Testis (tissue), 3 donors: ENCODE data around the gene CYS1. TPM values are rescaled to one million over a fixed set of nuclear protein-coding genes. Genes with fewer than 3 reads are reported as not detected.

Source experiments
- DNase-seq: peaks from one replicate; pipeline ENCODE4 v3.0.0-alpha.2; 2019
- H3K27ac ChIP-seq, 2 donors: fragments of 200-600 bp; sonication (generic); one replicate each; pipeline ENCODE4 v1.5.1; 2019
- H3K27me3 ChIP-seq: fragments of 200-600 bp; sonication (generic); one replicate; pipeline ENCODE4 v1.5.1; 2019
- H3K36me3 ChIP-seq: fragments of 200-600 bp; sonication (generic); one replicate; pipeline ENCODE4 v1.5.1; 2017; ENCODE audit warnings: low read depth; ENCODE audit errors: missing control alignments
- H3K4me1 ChIP-seq: fragments of 200-600 bp; sonication (generic); one replicate; pipeline ENCODE4 v1.5.1; 2019
- H3K4me3 ChIP-seq, 2 donors: fragments of 200-600 bp; sonication (generic); one replicate each; pipeline ENCODE4 v1.5.1; 2017 to 2019
- H3K9me3 ChIP-seq: fragments of 200-600 bp; sonication (generic); one replicate; pipeline ENCODE4 v1.5.1; 2017
- CTCF ChIP-seq, 3 experiments: fragments of 450-650 bp in 2 of 3; fragments of 200-600 bp in 1 of 3; sonication (generic) in 1 of 3; IDR thresholded peaks; one replicate each; pipeline ENCODE4 v1.5.1; 2016 to 2019; ENCODE audit warnings: antibody characterized with exemption in 3 of 3, mild to moderate bottlenecking in 2 of 3, moderate library complexity in 1 of 3
- POLR2A ChIP-seq: fragments of 450-650 bp; IDR thresholded peaks from one replicate; pipeline ENCODE4 v1.6.1; 2017; ENCODE audit warnings: antibody characterized with exemption, mild to moderate bottlenecking, moderate library complexity
- WGBS, 2 donors: methylation state at CpG; one replicate each; pipeline ENCODE4 v1.1.5; 2018; 5-methylcytosine and 5-hydroxymethylcytosine counted together
- intact Hi-C: fragments of 100-400 bp; cut with DNase I; formaldehyde crosslinking; loops from one replicate; pipeline ENCODE4 v1.15.1; 2023; ENCODE audit warnings: low total_unique reads
- polyA plus RNA-seq: library from polyadenylated mRNA; stranded (reverse); fragments of 350-450 nt; fragmentation: Illumina TruSeq; extraction: RNeasy Lipid Tissue Mini Kit (QIAGEN cat#74804); gene quantifications from one replicate; pipeline ENCODE4 v1.2.3, GENCODE V29; 2014; ENCODE audit warnings: low read depth, low replicate concordance; ENCODE audit not compliant: insufficient read depth
- total RNA-seq, 2 donors: library from RNA; depleted of rRNA; stranded (reverse); fragments of >200 nt; gene quantifications; one replicate each; pipeline ENCODE4 v1.2.3, GENCODE V29; 2016

CYS1 gene
- total and polyA plus RNA-seq, 3 donors from 2014 or later = 3.7 to 5.5 (median 4.3) TPM

GRCh38 chr2:10043906-10044601 lies 36.2 kb downstream of the CYS1 start:
- Histone ChIP-seq H3K4me3 (peak overlapping the region; percentile 69 to 72), H3K4me1 (peaks cover 32% of the 10 kb centered on the region), H3K9me3 (no peaks in the 10 kb centered on the region), H3K36me3 (no peaks in the 10 kb centered on the region), H3K27ac (peak overlapping the region; percentile 81 to 97), H3K27me3 (no peaks in the 10 kb centered on the region)
- intact Hi-C loops = loop anchor here (10.0 kb wide), 1 partner anchor 59 kb away; no protein-coding TSS in a partner anchor
- TF ChIP-seq POLR2A (no peak), CTCF (IDR thresholded peaks at IDR 0.05) (no peak)
- DNase-seq = peak; percentile 96
- 7 to 8% methylated on average over 13 to 61 of the region's 90 CpGs for WGBS, 2 donors

GRCh38 chr2:10043256-10043905 lies 36.8 kb downstream of the CYS1 start, which contains the start of gene KLF11:
KLF11 (plus strand) TSS chr2:10043550; CDS start chr2:10043717, 167 bp downstream.
- H3K4me3 ChIP-seq = peak within 1 kb of the TSS; percentile 69 to 72
- H3K4me1 ChIP-seq = peaks cover 32% of the 10 kb centered on the region
- no peaks in the 10 kb centered on the region for H3K27me3 ChIP-seq
- peak within 1 kb of the TSS; percentile 81 to 97 for H3K27ac ChIP-seq
- intact Hi-C loops = loop anchor here (10.0 kb wide), 1 partner anchor 59 kb away; no protein-coding TSS in a partner anchor
- H3K9me3 ChIP-seq = no peaks in the 10 kb centered on the region
- 0% methylated on average over 51 of the region's 104 CpGs; no CpG with 5 or more reads in 1 of the 2 donors for WGBS, 2 donors
- H3K36me3 ChIP-seq = no peaks in the 10 kb centered on the region
- peak; percentile 92 for DNase-seq
- TF ChIP-seq CTCF (IDR thresholded peaks at IDR 0.05) (no peak), POLR2A (no peak)

GRCh38 chr2:10042301-10043161 lies 37.7 kb downstream of the CYS1 start:
- intact Hi-C loops = loop anchor here (10.0 kb wide), 1 partner anchor 58 kb away; no protein-coding TSS in a partner anchor

More at GRCh38 chr2:10042301-10043161, 37.7 kb downstream of the CYS1 start:
- no peaks in the 10 kb centered on the region for H3K36me3 ChIP-seq
- 13 to 17% methylated on average over 46 to 51 of the region's 54 CpGs for WGBS, 2 donors
- H3K27me3 ChIP-seq = no peaks in the 10 kb centered on the region
- TF ChIP-seq POLR2A (no peak), CTCF (IDR thresholded peaks at IDR 0.05) (no peak)
- DNase-seq = peak; percentile 76
- H3K4me3 ChIP-seq = peak overlapping the region; percentile 39 to 57
- H3K4me1 ChIP-seq = peaks cover 32% of the 10 kb centered on the region
- H3K9me3 ChIP-seq = no peaks in the 10 kb centered on the region
- H3K27ac ChIP-seq = peak overlapping the region; percentile 68 to 90
